GM21576 (cell line): ENCODE data around the gene RFPL3.
"Not testable (repeated sequence)": the region's sequence is repeated elsewhere in the genome, so short reads cannot be mapped to it uniquely, and the experiment has no call there.

Experiments
- ATAC-seq: cut with Tn5 transposase; IDR thresholded peaks from one replicate; pipeline ENCODE4 v1.9.1; 2021; ENCODE audit warnings: mild to moderate bottlenecking, moderate library complexity; ENCODE audit not compliant: unreplicated experiment

RFPL3 gene

GRCh38 chr22:32357567-32357966 is at the start of gene RFPL3:
Gene RFPL3, plus strand, starts transcription at chr22:32357867. Its CDS starts 205 bp downstream, at chr22:32358072.
- ATAC-seq = not testable (repeated sequence)

- no peak for ATAC-seq
Observed at GRCh38 chr22:32308191-32308590, 49.5 kb upstream of the RFPL3 start.

DNA sequence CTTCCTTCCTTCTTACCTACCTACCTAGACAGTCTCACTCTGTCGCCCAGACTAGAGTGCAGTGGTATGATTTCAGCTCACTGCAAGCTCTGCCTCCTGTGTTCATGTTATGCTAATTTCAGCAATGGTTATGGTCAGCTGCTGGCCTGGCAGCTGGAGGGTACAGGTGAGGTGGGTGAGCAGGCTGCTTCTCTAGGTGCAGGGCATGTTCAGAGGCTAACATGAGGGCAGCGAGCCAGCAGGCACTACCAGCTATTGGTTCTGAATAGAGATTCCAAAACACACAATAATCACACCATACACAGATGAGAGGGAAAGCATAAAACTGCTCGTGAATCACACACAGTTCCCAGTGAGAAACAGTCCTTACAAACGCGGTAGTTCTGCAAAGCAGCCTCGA is 48.7 kb upstream of the RFPL3 start:
- ATAC-seq = no peak

DNA sequence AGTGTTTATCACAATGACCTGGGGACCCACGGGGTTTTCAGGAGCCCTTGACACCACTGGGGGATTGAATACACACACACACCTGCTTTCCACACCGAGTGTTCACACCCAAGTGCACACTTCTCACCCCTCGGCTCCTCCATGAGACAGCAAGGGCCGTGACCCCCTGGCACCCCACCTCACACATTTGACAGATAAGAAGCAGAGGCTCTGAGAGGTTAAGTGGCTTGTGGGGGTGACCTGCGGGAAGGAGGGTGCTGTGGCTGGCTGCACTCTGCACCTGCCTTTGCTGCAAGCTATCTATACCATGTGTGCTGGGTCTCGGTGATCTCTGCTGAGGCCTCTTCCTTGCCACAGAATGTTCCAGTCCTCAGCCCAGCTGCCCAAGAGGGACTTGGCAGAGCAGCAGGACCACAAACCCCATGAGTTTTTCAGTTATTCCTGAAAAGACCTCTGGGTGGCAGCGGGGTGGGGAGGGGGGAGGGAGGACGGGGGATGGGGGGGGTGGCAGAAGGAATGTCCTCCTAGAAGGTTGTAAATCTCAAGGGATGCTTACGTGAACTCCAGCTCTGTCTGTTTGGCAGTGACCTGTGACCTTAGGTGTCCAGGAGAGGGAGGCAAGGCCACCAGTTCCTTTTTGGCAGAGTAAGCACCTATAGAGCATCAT is 47.9 kb upstream of the RFPL3 start:
- ATAC-seq = no peak

DNA sequence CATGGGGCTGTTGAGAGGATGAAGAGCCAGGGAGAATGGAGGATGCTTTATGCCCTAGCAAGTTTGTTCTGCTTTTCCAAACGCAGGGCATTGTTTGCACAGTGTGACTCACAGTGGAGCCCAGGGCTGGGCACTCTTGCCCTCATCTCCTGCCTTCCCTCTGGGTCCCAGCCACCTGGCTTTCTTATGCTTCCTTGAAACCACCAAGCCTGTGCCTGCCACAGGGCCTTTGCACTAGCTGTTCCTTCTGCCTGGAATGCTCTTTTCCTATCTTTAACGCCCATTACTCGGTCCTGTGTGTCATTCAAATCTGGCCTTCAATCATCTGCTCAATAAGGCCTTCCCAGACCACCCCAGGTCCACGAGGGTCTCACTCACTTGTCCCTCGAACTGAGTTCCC is 46.9 kb upstream of the RFPL3 start:
- no peak for ATAC-seq

GRCh38 chr22:32311551-32312071 is 46.1 kb upstream of the RFPL3 start:
- no peak for ATAC-seq

DNA sequence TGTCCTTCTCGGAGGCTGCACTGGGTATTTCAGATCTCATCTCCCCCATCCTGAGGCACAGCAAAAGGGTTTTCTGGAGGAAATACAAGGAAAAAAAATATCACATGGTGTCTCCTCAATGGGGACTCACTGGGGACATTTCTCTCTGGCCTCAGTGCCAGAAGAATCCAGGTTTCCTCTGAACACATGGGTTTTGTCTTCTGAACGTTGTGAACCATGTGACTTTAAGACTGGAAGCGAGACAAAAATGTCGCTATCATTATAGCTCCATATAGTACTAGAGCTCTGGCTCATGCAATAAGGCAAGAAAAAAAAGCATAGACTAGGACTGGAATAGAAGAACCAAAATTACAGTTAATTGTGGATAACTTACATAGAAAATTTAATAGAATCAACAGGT is 44.9 kb upstream of the RFPL3 start:
- no peak for ATAC-seq

- ATAC-seq = no peak
Observed at GRCh38 chr22:32313532-32313931, 44.1 kb upstream of the RFPL3 start.

DNA sequence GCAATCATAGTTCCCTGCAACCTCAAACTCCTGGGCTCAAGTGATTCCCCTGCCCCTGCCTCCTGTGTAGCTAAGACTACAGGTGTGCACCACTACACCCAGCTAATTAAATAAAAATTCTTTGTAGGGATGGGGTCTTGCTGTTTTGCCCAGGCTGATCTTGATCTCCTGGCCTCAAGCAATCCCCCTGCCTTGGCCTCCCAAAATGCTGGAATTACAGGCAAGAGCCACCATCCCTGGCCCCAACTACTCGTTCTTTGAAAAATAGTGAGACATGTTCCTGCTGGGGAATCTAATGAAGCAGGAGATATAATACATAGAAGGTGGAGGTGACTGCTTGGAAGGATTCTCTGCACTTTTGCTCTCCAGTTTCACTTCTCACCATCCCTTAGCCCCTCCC is 40.1 kb upstream of the RFPL3 start:
- ATAC-seq = no peak

GRCh38 chr22:32318361-32318760 is 39.3 kb upstream of the RFPL3 start:
- no peak for ATAC-seq

- ATAC-seq = no peak
Observed at GRCh38 chr22:32319861-32320406, 37.7 kb upstream of the RFPL3 start.

DNA sequence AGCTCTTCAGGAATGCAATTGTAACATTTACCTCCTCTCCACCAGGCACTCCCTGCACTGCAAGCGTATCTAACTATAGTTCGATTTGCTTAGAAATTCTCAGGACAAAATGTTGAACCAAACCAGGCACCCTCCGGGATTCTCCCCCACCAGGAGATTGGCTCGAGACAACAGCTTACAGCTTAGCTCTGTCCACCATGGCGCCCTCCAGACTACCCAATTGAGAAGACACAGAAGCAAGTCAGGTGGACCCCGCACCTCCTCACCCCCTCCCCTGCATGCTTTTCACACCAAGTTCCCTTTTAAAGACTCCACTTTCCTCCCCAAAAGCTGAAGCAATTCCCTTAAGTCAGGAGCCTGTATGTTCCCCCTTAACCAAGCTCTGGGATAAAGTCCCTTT is 34.7 kb upstream of the RFPL3 start:
- no peak for ATAC-seq

GRCh38 chr22:32323513-32324164 is 34.0 kb upstream of the RFPL3 start:
- ATAC-seq = no peak

DNA sequence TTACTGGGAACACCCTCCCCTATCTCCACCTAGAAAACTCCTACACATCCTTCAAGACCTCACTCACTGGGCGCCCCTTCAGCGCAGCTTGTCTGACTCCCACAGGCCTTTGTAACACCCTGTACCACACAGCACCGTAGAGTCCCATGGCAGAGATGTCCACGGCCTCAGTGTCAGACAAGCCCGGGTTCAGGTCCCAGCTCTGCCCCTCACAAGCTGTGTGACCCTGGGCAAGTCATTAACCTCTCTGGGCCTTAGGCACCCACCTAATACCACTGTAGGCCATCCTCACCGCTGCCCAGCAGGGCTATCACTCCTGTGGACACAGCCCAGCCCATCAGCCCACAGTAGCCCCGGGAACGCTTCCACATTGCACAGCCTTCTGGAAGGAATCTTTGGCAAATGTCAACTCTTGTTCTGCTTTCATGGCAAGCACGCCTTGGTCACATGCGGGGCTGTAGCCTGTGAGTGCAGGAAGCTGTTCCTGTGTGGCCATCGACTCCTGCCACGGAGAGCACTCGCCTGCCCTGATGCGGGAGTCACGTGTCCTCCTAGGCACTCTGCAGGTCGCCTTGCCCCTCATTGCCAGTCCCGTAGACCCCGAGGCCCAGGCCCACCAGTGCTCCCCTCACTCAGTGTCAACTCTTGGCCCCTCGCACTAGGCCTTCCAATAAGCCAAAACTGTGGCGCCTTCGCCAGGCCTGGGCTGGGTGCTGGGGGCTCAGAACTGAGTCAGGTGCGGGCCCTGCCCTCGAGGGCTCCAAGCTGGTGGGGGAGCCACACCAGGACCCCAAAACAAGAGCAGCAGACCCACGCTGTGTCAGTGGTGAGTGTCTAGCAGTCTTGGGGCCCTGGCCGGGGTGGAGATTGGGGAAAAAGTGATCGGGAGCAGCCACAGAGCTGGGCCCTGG is 32.9 kb upstream of the RFPL3 start:
- no peak for ATAC-seq

- ATAC-seq = no peak
Observed at GRCh38 chr22:32325416-32325801, 32.3 kb upstream of the RFPL3 start.

DNA sequence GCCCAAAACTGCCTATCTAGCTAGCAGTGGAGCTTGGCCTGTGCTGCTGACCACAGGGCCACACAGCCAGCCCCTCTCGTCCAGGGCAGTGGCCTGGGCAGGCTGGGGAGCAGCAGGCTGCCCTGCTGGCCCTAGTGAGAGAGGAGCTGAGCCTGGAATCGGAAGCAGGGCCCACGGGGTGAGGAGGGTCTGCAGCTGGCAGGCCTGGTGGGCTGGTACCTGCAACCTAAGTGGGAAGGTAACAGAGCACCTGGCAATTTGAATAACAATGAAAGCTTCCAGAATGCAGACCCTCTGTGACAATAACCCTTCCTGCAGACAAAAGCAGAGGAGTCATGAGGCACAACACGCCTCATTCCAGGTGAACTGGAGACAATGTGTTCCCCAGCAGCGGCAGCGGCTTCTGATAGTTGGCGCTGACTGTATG is 31.8 kb upstream of the RFPL3 start:
- no peak for ATAC-seq

- ATAC-seq = no peak
Observed at GRCh38 chr22:32326647-32327046, 31.0 kb upstream of the RFPL3 start.

- ATAC-seq = no peak
Observed at GRCh38 chr22:32327066-32327465, 30.6 kb upstream of the RFPL3 start.

- ATAC-seq = no peak
Observed at GRCh38 chr22:32327596-32328171, 30.0 kb upstream of the RFPL3 start.

DNA sequence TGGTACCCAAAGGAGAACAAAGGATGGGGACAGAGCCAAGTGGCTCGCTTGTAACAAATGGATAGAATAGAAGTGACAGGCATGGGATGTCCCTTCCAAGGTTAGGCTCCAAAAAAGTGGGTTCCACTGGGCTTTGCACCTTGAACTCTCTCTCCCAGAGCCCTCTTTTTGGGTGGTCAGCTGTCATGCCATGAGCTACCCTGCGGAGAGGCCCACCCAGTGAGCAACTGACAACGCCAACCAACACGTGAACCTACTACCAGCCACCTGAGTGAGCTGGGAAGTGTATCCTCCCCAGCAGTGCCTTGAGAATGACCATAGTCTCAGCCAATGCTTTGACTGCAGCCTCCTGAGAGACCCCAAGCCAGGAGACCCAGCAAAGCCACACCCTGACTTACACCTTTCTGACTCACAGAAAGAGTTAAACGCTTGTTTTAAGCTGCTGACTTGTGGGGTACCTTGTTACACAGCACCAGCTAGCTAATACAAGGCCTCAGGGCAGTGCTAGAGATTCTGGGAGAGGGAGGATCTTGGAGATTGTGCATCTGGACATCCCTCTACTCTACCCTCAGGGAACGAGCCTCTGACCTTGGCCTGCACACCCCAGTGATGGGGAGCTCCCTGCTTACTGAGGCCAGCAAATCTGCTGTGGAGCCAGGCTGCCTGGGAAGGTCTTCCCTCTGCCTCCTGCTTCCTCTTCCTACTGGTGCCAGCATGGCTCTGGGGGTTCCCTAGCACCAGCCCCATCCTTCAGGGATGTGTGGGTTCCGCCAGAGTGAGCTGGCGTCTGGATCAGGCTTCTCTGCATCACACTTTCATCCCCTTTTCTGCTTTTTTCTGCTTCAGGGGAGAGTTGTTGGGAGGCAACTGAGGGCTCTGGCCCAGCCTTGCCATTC is 29.1 kb upstream of the RFPL3 start:
- no peak for ATAC-seq
